Sigmoid colon (tissue), 3 donors: ENCODE results near the gene MRRF.

Experiments
- CTCF ChIP-seq, 4 experiments: fragments of 450-650 bp in 3 of 4; fragments of 200-600 bp in 1 of 4; IDR thresholded peaks; one replicate each; pipeline ENCODE4 v1.5.1; 2016 to 2019; ENCODE audit warnings: antibody characterized with exemption in 4 of 4, mild to moderate bottlenecking in 3 of 4, moderate library complexity in 2 of 4
- POLR2A ChIP-seq, 2 donors: fragments of 450-650 bp; IDR thresholded peaks; one replicate each; pipeline ENCODE4 v1.6.1; 2016; ENCODE audit warnings: antibody characterized with exemption in 2 of 2, mild to moderate bottlenecking in 2 of 2, moderate library complexity in 2 of 2

GRCh38 chr9:122252796-122253195 lies 11.9 kb upstream of the MRRF start:
- TF ChIP-seq CTCF (IDR thresholded peaks at IDR 0.05), result no peak
- TF ChIP-seq POLR2A (IDR thresholded peaks at IDR 0.05), result no peak
